Transverse colon (tissue), 3 donors: ENCODE data around the gene TMEM164.

Experiments used
- CTCF ChIP-seq, 5 experiments: fragments of 200-600 bp in 3 of 5; fragments of 450-650 bp in 2 of 5; sonication (generic) in 3 of 5; IDR thresholded peaks; 1 replicate in 2 of 5; 2 replicates in 3 of 5; pipeline ENCODE4 v1.5.1; 2016 to 2017; ENCODE audit warnings: antibody characterized with exemption in 5 of 5, inconsistent platforms in 3 of 5, mild to moderate bottlenecking in 2 of 5, moderate library complexity in 1 of 5
- POLR2A ChIP-seq: fragments of 450-650 bp; IDR thresholded peaks from one replicate; pipeline ENCODE4 v1.6.1; 2016; ENCODE audit warnings: antibody characterized with exemption, mild to moderate bottlenecking, moderate library complexity

DNA sequence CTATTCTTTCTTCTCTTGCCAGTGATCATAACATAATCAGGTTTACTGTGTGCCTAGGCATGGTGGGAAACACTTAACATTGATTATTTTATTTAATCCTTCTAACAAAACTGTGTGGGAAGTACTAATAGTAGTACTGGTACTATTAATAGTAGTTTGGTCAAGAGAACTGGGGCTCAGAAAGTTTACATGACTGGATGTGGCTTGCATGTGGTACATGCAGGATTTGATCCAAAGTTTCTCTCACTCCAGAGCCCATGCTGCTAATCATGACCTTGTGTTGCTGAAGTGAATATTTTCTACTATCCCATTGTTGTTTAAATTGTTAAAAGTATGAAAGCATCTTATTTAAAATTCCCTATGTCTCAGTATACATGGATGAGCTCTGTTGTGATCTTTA, 78.4 kb downstream of the TMEM164 start:
- TF ChIP-seq POLR2A, result no peak
- no peak for TF ChIP-seq CTCF (IDR thresholded peaks at IDR 0.05)
